Suprapubic skin (tissue), 4 donors: ENCODE results near the gene WSB2. TPM values are rescaled to one million over a fixed set of nuclear protein-coding genes. Genes with fewer than 3 reads are reported as not detected.
A peak's percentile ranks its signal among the peaks of the same experiment; 100 is the strongest.

Source experiments
- DNase-seq, 2 donors: peaks; one replicate each; pipeline ENCODE4 v3.0.0-alpha.2; 2019; ENCODE audit warnings: low spot score in 2 of 2
- H3K27ac ChIP-seq: fragments of 200-600 bp; sonication (generic); one replicate; pipeline ENCODE4 v1.5.1; 2019
- H3K27me3 ChIP-seq: fragments of 200-600 bp; sonication (generic); one replicate; pipeline ENCODE4 v1.5.1; 2019
- H3K36me3 ChIP-seq: fragments of 200-600 bp; sonication (generic); one replicate; pipeline ENCODE4 v1.5.1; 2019
- H3K4me1 ChIP-seq: fragments of 200-600 bp; sonication (generic); one replicate; pipeline ENCODE4 v1.5.1; 2019
- H3K4me3 ChIP-seq: fragments of 200-600 bp; sonication (generic); one replicate; pipeline ENCODE4 v1.5.1; 2019; ENCODE audit warnings: mild to moderate bottlenecking
- H3K9me3 ChIP-seq: fragments of 200-600 bp; sonication (generic); one replicate; pipeline ENCODE4 v1.5.1; 2019
- EP300 ChIP-seq: sonication (generic); formaldehyde crosslinking; IDR thresholded peaks from one replicate; pipeline ENCODE4 v1.6.1; 2017; ENCODE audit warnings: antibody characterized with exemption
- POLR2A ChIP-seq, 2 donors: fragments of 450-650 bp; IDR thresholded peaks; one replicate each; pipeline ENCODE4 v1.6.1; 2017; ENCODE audit warnings: antibody characterized with exemption in 2 of 2, mild to moderate bottlenecking in 2 of 2, moderate library complexity in 2 of 2
- POLR2AphosphoS5 ChIP-seq, 3 donors: sonication (generic); formaldehyde crosslinking; IDR thresholded peaks; one replicate each; pipeline ENCODE4 v1.6.1; 2017; ENCODE audit warnings: antibody characterized with exemption in 3 of 3
- WGBS: methylation state at CpG from one replicate; pipeline ENCODE4 v1.1.5; 2018; 5-methylcytosine and 5-hydroxymethylcytosine counted together
- total RNA-seq, 4 donors: library from RNA; depleted of rRNA; stranded (reverse); fragments of >200 nt; gene quantifications; one replicate each; pipeline ENCODE4 v1.1.0, GENCODE V29; 2016
- TF ChIP-seq, protein P1 (sequence below), 2 donors: fragments of 200-600 bp in 1 of 2; fragments of 450-650 bp in 1 of 2; sonication (generic) in 1 of 2; IDR thresholded peaks; one replicate each; pipeline ENCODE4 v1.5.1; 2016 to 2019; ENCODE audit warnings: antibody characterized with exemption in 2 of 2, mild to moderate bottlenecking in 1 of 2, moderate library complexity in 1 of 2

WSB2 gene
- total RNA-seq, 4 donors from 2014 or later, result 46.0 to 74.3 (median 60.7) TPM

DNA sequence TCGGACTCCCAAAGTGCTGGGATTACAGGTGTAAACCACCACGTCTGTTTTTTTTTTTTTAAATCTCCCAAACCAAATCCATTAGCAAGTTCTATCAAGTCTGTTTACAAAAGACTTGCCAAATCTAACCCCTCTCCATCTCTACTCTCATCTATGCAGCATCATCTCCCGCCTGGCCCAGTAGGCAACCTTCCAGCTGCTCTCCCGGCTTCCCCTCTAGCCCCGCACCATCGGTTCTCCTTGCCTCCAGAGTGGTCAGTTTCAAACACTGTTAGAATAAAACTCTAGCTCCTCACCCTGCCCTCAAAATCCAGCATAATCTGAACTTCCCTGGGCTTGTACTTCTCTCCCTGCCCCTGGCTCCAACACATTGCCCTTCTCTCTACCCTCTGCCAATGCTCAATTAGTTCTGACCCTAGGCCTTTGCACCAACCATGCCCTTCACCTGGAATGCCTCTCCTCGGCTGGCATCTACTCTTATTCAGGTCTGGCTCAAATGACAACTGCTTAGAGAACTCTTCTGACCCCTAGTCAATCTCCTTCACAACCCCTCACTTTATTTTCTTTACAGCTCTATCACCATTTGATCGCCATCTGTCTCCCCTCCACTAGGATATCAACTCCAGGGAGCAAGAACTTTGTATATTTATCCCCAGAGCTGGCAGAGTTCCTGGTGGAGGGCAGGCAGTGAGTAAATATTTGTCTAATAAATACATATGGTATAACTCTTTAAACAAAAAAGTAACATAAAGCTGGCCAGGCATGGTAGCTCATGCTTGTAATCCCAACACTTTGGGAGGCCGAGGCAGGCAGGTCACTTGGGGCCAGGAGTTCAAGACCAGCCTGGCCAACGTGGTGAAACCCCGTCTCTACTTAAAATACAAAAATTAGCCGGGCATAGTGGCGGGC is 4.9 kb downstream of the WSB2 start:
- Histone ChIP-seq H3K4me1 (peaks cover 44% of the 10 kb centered on the region), H3K27ac (no peak overlapping the region), H3K9me3 (no peaks in the 10 kb centered on the region), H3K36me3 (peaks cover 7% of the 10 kb centered on the region), H3K4me3 (no peak overlapping the region), H3K27me3 (no peaks in the 10 kb centered on the region)
- DNase-seq, result no peak
- TF ChIP-seq POLR2A (IDR thresholded peaks at IDR 0.05), result no peak
- 73% methylated on average over 13 of the region's 13 CpGs for WGBS

DNA sequence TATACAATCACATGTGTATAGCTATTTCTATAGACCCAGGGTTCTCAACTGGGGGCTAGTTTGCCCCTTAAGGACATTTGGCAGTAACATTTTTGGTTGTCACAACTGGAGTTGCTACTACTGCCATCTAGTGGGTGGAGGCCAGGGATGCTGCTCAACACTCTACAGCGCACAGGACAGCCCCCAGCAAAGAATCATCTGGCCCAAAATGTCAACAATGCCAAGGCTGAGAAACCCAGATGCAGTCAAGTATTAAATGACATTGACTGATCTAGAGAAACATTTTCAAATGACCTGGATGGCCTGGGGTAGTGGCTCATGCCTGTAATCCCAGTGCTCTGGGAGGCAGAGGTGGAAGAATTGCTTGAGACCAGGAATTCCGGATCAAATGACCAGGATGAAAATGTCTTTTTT is 5.8 kb downstream of the WSB2 start:
- H3K27ac ChIP-seq, result no peak overlapping the region
- TF ChIP-seq, protein P1, sequence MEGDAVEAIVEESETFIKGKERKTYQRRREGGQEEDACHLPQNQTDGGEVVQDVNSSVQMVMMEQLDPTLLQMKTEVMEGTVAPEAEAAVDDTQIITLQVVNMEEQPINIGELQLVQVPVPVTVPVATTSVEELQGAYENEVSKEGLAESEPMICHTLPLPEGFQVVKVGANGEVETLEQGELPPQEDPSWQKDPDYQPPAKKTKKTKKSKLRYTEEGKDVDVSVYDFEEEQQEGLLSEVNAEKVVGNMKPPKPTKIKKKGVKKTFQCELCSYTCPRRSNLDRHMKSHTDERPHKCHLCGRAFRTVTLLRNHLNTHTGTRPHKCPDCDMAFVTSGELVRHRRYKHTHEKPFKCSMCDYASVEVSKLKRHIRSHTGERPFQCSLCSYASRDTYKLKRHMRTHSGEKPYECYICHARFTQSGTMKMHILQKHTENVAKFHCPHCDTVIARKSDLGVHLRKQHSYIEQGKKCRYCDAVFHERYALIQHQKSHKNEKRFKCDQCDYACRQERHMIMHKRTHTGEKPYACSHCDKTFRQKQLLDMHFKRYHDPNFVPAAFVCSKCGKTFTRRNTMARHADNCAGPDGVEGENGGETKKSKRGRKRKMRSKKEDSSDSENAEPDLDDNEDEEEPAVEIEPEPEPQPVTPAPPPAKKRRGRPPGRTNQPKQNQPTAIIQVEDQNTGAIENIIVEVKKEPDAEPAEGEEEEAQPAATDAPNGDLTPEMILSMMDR (IDR thresholded peaks at IDR 0.05), result peak; percentile 41 to 63
- no peak for TF ChIP-seq EP300
- peaks cover 42% of the 10 kb centered on the region for H3K4me1 ChIP-seq
- no peaks in the 10 kb centered on the region for H3K27me3 ChIP-seq
- WGBS, result 74% methylated on average over 2 of the region's 2 CpGs
- H3K9me3 ChIP-seq, result no peaks in the 10 kb centered on the region
- H3K36me3 ChIP-seq, result peaks cover 15% of the 10 kb centered on the region
- H3K4me3 ChIP-seq, result no peak overlapping the region
- peak in 1 of 2 donors; percentile 72 for DNase-seq

DNA sequence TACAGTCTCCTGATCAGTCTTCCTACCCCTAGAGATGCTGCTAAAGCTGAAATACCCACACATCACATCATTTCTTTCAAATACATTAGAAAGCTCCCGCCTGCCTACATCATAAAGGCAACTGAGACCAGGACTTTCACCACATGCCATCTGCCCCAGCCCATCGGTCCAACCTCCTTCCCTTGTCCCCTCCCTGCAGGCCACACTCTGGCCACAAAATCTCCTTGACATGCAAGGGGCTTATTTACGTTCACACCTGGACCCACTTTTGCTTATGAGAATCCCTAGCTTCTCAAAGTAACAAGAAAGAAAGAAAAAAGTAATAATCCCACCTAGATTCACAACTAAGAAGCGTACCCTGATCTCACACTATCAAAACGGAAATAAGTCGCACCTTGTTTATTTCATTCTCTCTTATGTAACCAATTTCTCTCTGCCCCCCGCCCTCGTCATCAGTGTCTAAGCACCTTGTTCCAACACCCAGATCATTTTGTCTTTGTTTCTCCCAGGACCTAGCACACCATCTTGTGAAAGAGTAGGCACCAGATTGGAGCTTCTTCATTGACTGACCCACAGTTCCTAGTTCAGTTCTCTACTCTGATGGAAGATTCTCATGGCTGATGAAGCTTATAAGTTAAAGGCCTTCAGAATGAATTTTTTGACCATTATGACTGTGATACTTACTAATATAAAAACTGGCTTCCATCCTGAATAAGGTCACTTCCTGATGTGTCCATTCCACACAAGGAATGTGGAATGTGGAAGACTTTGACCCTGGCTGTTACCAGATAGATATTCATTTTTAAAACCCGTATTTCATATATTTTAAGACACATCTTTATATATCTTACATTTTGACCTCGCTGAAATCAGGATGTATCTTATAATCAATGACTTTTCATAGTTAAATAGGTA is 7.7 kb downstream of the WSB2 start:
- 91% methylated on average over 10 of the region's 10 CpGs for WGBS
- Histone ChIP-seq H3K4me3 (no peak overlapping the region), H3K36me3 (peaks cover 29% of the 10 kb centered on the region), H3K27ac (peak overlapping the region; percentile 49), H3K4me1 (peaks cover 26% of the 10 kb centered on the region), H3K9me3 (no peaks in the 10 kb centered on the region), H3K27me3 (no peaks in the 10 kb centered on the region)
- DNase-seq, result no peak
- TF ChIP-seq, protein P1 (IDR thresholded peaks at IDR 0.05), result no peak
- TF ChIP-seq EP300 (no peak), POLR2A (IDR thresholded peaks at IDR 0.05) (no peak), POLR2AphosphoS5 (IDR thresholded peaks at IDR 0.05) (no peak)

GRCh38 chr12:118052324-118053070 is 8.5 kb downstream of the WSB2 start:
- DNase-seq, result peak; percentile 83 to 90
- no peaks in the 10 kb centered on the region for H3K9me3 ChIP-seq
- peaks cover 38% of the 10 kb centered on the region for H3K36me3 ChIP-seq
- no peak overlapping the region for H3K4me3 ChIP-seq
- WGBS, result 48% methylated on average over 14 of the region's 14 CpGs
- no peaks in the 10 kb centered on the region for H3K27me3 ChIP-seq
- peak in 2 of 3 donors; percentile 75 to 79 for TF ChIP-seq POLR2AphosphoS5 (IDR thresholded peaks at IDR 0.05)
- no peak for TF ChIP-seq POLR2A (IDR thresholded peaks at IDR 0.05)
- TF ChIP-seq, protein P1 (IDR thresholded peaks at IDR 0.05), result no peak
- TF ChIP-seq EP300, result no peak
- H3K4me1 ChIP-seq, result peaks cover 26% of the 10 kb centered on the region
- H3K27ac ChIP-seq, result peak overlapping the region; percentile 49
